Inflammatory macrophage treated with lipopolysaccharide for 1 hour (primary cell): ENCODE data around the gene DIPK2A.

ENCODE experiments used
- DNase-seq, 2 donors: peaks; one replicate each; pipeline ENCODE4 v3.0.0-alpha.2; 2020 to 2022

DIPK2A gene, protein sequence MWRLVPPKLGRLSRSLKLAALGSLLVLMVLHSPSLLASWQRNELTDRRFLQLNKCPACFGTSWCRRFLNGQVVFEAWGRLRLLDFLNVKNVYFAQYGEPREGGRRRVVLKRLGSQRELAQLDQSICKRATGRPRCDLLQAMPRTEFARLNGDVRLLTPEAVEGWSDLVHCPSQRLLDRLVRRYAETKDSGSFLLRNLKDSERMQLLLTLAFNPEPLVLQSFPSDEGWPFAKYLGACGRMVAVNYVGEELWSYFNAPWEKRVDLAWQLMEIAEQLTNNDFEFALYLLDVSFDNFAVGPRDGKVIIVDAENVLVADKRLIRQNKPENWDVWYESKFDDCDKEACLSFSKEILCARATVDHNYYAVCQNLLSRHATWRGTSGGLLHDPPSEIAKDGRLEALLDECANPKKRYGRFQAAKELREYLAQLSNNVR

DNA sequence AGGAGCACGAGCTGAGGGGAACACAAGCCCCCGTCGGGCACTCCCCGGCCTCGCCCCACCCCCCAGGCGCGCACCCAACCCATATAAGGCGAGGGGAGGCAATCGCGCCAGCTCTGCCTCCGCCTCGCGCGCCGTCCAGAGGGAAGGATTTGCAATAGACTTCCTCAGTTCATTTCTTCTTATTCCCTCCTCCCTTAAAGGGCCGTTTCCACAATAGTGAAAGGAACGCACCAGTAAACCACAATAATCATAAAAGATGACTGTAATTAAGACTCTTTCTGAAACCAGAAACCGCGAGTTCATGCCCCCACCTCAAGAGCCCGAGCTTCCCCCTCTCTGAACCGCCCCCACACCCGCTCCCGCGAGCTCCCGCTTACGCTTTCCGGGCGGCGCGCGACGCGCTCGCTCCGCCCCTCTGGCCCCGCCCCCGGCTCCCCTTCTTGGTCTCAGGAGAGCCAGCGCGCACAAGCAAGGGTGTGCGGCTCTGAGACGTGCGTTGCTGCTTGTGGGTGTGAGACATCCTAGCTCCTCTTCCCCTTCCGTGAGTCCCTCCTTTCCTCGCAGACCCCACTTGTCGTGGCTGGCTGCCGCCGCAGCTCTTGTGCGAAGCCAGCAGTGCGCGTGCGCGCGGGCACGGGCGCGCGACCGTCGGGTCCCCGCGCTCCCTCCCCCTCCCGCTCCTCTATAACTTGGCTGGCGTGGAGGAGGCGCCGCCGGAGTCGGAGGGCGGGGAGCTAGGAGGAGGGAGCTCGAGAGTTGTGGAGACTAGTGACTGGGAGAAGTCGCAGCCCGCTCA lies at the start of gene DIPK2A:
Gene DIPK2A (plus strand): TSS at position 465 of the 796 bp plus-strand sequence. CDS start 510 bp downstream, outside the sequence.
- DNase-seq: peak; percentile 88 to 95

DNA sequence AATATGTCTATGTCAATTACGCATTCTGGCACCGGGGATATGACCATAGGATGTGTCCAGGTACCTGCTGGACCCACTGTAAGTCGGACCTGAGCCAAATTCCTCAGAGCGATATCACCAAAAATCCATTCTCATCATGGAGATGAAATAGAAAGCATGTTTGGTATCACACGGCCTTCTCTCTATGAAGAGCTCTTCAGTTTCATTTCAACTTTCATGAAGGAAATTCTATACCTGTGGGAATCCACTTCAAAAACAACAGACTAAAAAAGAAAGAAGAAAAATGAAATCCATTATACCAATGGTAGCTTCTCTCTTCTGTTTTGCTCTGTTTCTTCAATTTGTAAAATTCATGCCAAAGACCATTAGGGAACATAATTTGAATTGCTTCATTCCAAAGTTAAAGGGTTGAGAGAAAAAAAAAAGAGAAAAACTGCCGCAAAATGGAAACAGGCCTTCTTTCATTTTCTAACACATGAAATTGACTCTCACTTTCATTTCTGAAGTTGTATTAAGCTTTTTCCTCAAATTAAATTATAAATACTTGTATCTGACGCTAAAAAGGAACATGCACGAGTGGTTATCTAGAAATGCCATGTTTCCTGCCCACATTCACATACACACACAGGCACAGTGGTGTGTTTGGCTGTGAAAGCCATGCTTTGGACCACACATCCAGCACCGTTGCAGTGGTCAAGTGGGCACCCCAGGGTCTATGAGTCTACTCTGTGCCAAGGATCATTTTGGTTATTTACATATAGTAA lies 46.9 kb upstream of the DIPK2A start:
- no peak for DNase-seq

DNA sequence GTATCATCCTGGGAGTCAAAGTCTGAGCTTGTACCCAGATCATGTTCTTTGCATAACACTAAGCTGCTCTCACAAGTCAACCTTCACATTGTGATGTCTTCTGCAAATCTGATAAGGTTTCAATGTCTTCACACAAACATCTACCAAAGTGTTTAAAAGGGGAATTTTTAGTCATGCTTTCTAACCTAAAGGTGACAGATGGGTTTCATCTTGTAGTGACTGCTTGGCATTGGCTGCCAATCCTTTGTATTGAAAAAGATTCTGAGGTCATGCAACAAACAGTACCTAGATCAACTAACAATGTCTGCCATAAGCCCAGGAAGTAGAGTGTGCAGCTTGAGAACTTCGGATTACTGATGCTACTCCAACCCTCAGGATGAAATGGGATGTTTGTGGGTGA lies 43.6 kb upstream of the DIPK2A start:
- no peak for DNase-seq

DNA sequence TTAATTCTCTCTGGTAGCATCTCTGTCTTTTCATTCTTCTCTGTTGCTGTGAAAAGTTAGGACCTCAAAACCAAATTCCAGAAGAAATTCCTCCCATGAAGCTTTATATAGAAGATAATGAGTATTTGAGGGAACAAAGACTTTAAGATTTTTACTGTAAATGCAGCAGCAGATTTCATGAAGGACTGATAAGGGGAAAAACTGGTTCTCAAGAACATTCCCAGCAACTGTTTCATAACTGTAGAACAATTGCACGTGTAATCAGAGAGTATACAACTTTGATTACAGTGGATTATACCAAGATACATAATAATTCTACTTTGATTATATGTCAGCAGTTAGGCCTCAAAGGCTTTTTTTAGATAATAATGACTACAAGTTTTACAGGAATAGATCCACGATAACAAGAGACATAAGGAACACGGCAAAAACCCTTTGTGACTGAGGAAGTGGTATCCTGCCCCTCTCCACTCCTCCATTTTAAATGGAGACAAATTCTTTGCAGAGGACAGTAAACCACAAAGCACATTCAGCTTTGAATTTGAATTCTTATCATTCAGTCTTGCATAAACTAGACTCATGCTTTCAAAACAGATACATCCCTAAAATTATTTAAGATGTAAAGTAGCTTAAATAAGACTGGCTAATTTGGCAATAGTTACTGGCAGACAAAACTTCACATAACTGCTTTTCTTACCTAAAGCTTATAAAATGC lies 42.9 kb upstream of the DIPK2A start:
- DNase-seq: no peak

DNA sequence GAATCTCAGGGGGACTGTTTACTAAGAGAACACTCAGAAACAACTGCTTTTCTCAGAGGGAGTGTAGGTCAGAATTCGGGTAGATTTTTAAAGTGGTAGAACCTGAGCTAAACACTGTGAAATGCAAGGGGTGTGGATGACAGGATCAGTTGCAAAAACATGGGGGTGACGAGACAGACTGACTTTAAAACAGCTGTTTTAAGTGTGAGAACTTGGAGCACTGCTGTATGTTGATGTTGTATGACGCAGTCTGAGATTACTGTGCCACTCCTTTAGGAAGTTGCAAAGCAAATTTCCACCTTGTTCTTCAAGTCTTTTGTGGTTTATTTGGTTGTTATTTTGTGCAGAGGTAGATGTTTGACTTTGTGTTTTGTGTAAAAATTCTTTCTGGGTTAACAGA lies 36.8 kb upstream of the DIPK2A start:
- no peak for DNase-seq

DNA sequence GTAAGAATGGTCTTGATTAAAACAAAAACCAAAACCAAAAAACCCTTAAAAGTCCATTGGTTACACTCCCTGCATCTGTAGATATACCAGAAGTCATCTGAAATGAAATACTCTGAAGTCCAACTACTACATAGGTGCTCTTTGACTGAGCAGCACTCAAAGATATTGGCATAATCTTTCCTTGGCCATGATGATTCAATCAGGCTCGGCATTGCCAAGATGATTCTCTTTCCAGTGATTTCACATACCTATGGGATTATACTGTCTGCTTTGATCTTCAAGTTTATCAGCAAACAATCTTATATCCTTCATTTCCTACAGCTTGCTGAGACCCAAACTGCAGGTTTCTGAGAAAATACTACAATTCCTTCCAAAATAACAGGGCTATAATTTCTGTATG lies 35.9 kb upstream of the DIPK2A start:
- DNase-seq: no peak

DNA sequence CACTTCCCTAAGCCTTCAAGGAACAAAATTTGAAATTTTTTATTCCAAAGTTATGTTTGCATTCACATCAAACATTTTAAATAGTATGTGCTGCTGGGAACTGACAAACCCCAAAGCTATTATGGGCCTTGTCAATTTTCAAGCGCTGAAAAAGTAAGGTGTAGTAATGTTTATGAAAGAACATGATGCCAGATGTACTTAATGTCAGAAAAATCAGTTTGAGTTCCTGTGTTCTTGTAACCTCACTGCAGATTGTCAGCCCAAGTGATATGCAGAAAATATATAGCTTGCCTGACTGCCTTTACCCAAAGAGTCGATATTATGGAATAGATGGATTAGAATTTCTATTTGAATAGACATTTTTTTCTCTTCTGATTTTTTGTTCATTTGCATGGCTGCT lies 20.8 kb upstream of the DIPK2A start:
- DNase-seq: no peak

DNA sequence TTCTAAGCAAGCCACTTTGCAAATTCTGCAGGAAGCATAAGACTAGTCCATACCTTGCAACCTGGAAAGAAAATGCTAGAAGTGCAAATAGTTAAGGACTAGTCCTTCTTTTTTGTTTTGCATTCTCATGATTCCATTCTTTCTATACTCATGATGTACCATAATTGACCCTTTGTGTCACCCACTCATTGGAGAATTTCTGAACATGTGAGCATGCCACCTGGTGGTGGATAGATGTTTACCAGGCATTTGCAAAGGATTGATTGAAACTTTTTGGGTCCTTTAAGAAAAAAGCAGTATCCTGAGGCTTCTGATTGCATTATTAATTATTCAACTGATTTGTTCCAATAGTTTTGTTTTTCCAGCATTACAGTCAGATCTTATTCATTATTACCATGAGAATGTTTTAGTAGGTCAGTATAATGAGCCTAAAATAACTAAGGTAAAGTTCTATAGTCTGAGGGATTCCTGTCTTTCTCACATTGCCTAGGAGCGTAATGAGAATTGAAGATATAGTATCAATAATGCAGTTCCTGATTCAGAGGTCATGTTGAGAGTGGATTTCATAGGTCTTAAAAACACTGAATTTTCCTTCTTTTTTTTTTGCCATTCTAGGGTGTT lies 20.2 kb upstream of the DIPK2A start:
- peak; percentile 41 to 58 for DNase-seq

DNA sequence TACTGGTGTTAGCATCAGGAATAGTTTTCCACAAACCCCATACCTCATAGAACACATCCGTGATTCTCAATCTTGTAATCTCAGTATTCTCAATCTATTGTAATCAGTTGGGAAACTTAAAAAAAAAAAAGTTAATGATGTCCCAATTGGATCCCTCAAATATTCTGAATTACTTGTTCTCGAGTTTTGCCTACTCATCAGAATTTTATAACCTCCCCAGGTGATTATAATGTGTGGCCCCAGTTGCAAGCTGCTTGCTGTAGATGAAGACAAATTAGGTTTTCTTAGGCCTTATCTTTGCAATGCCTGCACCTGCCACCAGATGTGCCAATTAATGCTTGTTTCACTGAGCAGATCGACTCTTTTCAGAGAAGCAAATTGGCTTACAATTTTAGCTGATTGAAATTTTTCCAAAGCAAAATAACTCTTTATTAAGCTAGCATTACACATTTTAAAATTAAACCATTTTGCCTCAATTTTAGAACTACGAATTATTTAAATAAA lies 19.0 kb upstream of the DIPK2A start:
- no peak for DNase-seq

DNA sequence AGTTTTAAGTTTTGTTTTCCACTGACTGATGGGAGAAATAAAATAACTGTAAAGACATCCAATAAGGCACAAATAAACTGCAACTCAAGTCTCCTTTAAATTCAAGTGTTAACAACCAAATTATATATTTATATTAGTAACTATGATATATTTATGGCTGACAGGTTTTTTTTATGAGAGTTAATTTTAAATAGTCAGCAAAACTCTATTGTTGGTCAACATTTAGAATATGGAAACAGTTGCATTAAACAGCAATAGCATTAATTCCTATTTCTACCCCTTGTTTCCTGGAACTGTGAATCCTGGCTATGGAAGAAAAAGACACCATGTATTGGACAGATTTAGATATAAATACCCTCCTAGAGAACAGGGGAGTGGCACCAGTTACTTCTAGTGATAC lies 16.5 kb upstream of the DIPK2A start:
- no peak for DNase-seq

DNA sequence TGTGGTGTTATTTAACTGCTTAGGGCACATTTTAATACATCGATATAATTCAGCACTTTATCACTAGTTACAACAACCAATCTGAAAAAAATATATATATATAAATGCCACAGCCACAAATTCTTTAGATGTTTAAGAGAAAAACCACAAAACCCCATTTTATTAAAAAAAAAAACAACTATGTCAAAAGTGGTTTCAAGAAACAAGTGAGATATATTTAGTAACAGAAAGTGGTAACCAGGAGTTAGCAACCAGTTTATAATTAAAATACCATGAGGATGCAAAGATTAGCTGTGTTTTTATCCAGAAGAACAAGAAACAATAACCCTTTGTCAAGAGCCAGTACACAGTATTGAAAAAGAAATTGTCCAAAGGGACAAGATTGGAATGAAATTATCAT lies 14.8 kb upstream of the DIPK2A start:
- no peak for DNase-seq

DNA sequence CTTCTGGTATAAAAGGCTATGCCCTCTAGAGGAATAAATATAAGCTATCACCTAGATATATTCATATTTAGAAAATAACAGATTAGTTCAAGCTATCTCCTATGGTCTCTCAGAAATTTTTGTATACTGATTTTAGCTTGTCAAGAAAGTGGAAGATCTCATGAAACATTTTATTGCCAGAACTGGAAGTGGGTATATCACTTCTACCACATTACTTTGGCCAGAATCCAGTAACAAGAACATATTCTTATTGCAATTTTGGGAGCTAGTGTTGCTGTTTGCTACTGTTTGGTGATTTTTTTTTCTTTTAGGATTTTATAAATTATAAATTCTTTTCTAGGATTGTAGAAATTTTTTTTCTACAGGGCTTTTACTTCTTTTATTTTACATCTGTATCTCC lies 14.2 kb upstream of the DIPK2A start:
- DNase-seq: no peak

DNA sequence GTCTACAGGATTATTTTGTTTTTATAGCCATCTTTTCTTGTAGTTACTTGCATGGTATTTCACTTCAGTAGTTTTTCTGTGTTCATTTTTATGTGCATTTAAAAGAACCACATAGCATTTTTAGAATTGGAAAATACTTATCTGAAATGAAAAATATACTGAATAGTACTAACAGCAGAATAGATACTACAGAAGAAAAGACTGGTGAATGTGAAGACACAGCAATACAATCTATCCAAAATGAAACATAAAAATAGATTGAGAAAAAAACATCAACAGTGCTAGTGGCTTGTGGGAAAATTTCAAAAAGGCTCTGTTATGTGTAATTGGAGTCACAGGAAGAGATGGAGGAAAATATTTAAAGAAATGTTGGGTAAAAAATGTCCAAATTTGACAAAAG lies 12.7 kb upstream of the DIPK2A start:
- no peak for DNase-seq

DNA sequence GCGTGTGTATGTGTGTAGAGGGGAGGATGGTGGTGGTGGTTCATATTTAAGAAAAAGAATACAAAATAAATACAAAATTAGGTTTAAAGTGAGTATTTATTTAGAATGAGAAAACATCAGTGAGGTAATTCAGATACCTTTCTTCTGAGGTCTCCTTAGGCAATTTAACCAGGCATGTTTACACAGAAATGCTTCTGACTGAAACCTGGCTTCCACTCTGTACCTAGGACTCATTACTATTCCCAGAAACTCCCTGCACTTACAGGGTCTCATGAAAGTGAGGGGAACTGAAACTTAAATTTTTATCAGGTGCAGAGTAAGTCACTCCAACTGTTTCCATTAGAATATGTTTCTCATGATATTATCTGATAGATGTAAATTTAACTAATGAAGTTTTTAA lies 10.3 kb upstream of the DIPK2A start:
- no peak for DNase-seq

DNA sequence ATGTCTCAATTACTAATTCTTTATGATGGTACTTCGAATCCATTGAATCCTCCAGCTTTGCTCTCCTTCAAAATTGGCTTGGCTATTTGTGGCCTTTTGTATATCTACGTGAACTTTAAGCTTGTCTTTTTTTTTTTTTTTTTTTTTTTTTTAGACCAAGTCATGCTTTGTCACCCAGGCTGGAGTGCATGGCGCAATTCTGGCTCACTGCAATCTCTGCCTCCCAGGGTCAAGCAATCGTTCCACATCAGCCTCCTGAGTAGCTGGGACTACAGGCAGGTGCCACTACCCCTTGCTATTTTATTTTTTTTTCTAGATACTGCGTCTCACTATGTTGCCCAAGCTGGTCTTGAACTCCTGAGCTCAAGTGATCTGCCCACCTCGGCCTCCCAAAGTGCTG lies 7.7 kb upstream of the DIPK2A start:
- peak in 1 of 2 donors; percentile 27 for DNase-seq

DNA sequence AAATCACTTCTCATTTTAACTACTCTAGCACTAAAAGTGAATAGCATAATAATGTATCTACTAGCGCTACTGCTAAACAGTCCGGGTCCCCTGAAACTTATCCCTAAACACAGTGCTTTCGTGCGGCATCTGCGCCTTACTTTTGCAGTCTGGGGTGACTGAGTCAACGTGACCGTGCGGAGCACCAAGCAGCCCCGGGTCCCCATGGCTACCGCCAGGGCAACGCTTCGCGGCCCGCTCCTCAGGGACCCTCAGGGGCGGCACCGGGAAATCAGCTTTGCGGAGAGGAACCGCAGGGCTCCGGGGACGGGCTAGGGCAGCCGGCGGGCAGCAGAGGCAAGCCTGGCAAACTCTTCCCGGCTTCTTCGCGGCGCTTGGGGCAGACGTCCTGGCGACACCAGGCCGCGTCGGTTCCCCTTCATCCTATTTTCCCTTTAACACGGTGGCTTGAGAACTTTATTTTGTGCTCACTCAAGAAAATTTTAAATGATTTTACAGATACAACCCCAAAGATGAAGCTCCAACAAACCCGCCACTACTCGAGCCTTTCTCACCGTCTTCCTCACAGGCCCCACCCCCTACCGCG lies 757 bp upstream of the DIPK2A start:
- DNase-seq: peak in 1 of 2 donors; percentile 38

DNA sequence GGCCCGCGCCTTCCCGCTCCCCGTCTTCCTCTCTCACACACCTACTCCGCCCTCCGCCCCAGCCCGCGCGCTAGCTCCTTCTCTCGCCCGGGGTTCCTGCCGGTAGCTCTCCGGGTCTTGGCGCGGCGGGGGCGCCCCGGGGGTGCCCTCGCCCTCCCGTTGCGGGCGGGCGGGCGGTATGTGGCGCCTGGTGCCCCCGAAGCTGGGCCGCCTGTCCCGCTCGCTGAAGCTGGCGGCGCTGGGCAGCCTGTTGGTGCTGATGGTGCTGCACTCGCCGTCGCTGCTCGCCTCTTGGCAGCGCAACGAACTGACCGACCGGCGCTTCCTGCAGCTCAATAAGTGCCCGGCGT lies 507 bp downstream of the DIPK2A start:
- DNase-seq: no peak

DNA sequence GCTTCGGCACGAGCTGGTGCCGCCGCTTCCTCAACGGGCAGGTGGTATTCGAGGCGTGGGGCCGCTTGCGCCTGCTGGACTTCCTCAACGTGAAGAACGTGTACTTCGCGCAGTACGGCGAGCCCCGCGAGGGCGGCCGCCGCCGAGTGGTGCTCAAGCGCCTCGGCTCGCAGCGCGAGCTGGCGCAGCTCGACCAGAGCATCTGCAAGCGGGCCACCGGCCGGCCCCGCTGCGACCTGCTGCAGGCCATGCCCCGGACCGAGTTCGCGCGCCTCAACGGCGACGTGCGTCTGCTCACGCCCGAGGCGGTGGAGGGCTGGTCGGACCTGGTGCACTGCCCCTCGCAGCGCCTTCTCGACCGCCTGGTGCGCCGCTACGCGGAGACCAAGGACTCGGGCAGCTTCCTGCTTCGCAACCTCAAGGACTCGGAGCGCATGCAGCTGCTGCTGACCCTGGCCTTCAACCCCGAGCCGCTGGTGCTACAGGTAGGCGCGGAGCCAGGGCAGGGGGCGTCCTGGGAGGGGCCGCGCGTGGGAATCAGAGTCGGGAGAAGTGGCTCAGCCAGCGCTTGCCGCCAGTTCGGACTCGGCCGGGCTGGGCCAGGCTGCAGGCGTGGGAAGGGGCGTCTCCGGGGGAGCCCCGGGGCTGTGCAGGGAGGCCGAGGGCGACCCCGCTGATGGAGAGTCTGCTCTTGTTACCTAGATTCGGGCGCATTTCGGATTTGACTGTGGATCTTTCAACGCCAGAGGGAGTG lies 1.1 kb downstream of the DIPK2A start:
- DNase-seq: peak; percentile 54 to 70

DNA sequence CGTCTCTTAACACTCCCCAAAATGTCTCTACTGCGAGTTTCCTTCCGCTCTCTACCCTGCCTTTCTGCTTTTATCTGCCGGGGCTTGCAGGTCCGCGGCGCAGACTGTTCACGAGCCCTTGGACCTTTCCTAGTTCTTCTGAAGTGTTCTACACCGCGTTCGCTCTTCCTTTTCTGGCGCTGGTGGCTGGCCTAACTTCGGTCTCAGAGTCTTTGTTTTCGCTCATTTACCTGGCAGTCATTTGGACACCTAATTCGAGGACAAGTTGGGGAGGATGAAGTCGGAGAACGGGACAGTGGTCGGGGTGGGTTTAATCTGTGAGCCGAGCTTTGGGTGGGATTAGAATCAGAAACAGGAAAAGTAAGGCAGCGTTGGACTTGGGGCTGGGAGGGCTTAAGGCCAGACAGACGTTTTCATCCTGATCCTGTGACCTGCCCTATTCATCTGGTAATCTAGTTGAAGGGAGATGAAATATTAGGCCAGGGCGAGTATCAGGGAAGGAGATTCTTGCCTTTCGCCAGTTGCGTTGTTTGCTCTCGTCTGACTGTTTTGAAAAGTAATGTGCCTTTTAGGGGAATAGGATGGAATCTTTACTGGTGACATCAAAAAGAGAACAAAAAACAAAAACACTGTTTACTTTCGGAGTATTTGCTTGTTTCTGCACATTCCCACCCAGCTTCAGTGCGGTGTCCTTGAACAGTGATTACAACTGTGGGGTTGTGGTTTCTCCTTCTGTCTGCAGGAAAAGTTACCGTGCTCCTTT lies 1.8 kb downstream of the DIPK2A start:
- DNase-seq: peak in 1 of 2 donors; percentile 67
